ENCODE results near the gene MISP. TPM values are rescaled to one million over a fixed set of nuclear protein-coding genes. Genes with fewer than 3 reads are reported as not detected.
A peak's percentile ranks its signal among the peaks of the same experiment; 100 is the strongest.

The MISP gene
- total RNA-seq, 1 donor from 2014 or later, result not detected

- ATAC-seq, result no peak
- intact Hi-C loops (cut with micrococcal nuclease), result no loop called here
- DNase-seq, result no peak
Observed at GRCh38 chr19:763181-763580, 12.3 kb downstream of the MISP start.

- intact Hi-C loops (cut with micrococcal nuclease), result no loop called here
- DNase-seq (no peak), ATAC-seq (no peak)
Observed at GRCh38 chr19:763869-764268, 13.0 kb downstream of the MISP start.

DNA sequence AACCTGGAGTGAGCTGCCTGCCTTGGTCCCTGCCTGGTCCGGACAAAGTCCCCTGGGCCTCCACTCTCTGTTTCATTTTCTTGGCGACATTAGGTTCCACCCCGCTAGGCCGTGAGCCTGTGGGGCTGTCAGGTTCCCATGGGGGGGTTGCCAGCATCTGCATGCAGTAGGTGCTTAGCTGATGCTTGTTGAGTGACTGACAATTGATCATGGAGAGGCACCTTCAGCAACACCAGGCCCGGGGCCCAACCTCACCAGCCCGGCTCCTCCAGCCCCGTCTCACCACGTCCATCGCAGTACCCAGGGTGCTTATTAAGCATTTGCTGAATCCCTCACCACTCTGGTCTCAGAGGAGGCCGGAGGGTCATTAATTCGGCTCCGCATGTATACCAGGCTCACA lies 13.4 kb downstream of the MISP start:
- intact Hi-C loops (cut with micrococcal nuclease), result no loop called here
- ATAC-seq, result no peak
- DNase-seq, result no peak

DNA sequence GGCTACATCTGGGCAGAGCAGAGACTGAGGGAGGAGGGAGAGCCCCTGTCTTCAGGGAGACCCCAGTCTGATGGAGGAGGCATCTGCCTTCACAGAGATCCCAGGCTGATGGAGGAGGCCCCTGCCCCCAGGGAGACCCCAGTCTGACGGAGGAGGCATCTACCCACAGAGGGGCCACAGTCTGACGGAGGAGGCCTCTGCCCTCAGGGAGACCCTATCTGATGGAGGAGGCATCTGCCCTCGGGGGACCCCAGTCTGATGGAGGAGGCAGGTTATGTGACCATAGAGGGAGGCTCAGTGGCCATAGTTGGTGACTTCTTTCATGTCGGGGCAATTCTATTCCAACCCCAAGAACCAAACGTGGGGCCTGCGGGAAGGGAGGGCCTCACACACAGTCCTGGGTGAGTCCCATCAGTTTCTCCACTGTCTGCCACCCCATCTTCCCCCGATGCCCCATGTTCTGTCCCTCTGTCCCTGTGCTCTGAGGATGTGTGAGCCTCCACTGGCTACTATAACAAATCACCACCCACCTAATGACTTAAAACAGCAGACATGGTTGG lies 14.3 kb downstream of the MISP start:
- ATAC-seq, result no peak
- peak; percentile 16 for DNase-seq
- intact Hi-C loops (cut with micrococcal nuclease), result no loop called here

GRCh38 chr19:768424-768823 lies 17.5 kb downstream of the MISP start:
- ATAC-seq (no peak), DNase-seq (no peak)
- intact Hi-C loops (cut with micrococcal nuclease), result no loop called here

DNA sequence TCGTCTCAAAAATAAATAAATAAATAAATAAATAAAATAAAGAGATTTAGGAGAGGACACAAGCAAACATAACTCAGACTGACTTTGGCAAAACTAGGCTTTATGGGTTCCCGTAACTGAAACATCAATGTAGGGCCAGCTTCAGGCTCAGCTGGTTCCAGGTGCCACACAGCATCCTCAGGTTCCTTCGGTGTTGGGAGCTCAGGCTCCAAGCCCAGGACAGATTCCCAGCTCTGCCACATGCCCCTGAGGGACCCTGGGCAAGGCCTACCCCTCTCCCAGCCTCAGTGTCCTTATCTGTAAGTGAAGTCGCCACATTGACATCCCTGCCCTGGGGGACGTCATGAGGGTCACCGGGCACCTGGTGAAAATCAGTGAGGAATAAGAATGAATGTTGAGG lies 18.7 kb downstream of the MISP start:
- intact Hi-C loops (cut with micrococcal nuclease), result no loop called here
- DNase-seq (peak; percentile 13), ATAC-seq (no peak)

DNA sequence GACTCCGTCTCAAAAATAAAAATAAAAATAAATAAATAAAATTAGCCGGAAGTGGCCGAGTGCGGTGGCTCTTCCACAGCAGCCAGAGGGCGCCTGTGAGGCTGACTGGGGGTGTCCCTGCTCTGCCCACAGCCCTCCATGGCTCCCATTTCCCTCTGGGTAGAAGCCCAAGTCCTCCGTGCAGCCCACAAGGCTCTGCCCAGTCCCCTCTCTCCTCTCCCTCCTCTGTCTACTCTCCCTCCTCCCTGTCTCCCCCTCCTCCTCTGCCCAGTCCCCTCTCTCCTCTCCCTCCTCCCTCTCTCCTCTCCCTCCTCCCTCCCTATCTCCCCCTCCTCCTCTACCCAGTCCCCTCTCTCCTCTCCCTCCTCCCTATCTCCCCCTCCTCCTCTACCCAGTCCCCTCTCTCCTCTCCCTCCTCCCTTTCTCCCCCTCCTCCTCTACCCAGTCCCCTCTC lies 20.4 kb downstream of the MISP start:
- DNase-seq, result peak; percentile 55
- ATAC-seq, result peak; percentile 52
- intact Hi-C loops (cut with micrococcal nuclease), result no loop called here

GRCh38 chr19:772063-772462 lies 21.2 kb downstream of the MISP start:
- no peak for ATAC-seq
- intact Hi-C loops (cut with micrococcal nuclease), result no loop called here
- no peak for DNase-seq

- ATAC-seq, result no peak
- DNase-seq, result peak; percentile 25
- intact Hi-C loops (cut with micrococcal nuclease), result no loop called here
Observed at GRCh38 chr19:772730-773436, 22.0 kb downstream of the MISP start.

DNA sequence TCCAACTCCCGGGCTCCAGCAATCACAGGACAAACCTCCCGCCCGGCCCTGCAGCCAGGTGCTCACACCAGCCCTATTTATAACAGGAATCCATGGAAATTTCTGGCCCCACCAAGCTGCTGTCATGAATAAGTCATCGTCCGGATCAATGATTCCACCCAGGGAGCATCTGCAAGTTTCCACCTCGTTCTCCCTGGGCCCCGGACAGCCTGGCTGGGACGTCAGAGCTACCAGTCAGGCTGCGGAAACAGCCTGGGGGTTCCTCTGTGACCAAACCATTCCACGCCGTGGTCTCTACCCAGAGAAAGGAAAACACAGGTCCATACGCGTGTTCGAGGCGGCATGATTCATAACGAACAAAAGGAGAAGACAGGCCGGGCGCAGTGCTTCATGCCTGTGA lies 25.6 kb downstream of the MISP start:
- ATAC-seq (no peak), DNase-seq (peak; percentile 19)
- intact Hi-C loops (cut with micrococcal nuclease), result no loop called here

DNA sequence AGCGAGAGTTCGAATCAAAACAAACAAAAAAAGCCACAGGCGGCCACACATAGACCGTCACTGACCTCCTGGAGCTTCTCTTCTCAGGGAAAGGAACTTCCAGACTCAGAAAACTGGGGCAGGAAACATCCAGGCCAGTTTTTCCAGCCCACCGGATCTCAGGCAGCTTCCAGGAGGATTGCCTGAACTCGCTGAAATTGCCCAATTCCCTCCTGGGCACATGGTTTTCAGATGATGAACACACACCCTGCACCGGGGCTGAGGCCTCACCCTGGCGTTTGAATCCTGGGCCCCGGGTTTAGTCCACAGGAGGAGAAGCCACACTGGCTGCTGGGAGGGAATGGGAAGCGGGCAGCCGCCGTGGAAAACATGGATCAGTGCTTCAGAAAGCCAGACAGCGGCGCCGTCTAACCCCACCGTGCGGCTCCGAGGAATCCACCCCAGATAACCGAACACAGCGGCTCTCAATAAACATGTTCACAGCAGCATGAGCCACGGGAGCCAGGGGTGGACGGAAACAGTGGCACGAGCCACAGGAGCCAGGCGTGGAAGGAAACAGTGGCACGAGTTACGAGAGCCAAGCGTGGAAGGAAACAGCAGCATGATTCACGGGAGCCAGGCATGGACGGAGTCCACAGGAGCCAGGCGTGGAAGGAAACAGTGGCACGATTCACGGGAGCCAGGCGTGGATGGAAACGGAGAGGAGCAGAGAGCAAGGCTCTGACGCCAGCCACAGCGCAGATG lies 28.2 kb downstream of the MISP start:
- intact Hi-C loops (cut with micrococcal nuclease), result no loop called here
- DNase-seq, result peak; percentile 51
- peak; percentile 67 for ATAC-seq

GRCh38 chr19:780935-781334 lies 30.0 kb downstream of the MISP start:
- ATAC-seq, result no peak
- intact Hi-C loops (cut with micrococcal nuclease), result no loop called here
- DNase-seq, result peak; percentile 30

- intact Hi-C loops (cut with micrococcal nuclease), result no loop called here
- DNase-seq, result no peak
- ATAC-seq, result no peak
Observed at GRCh38 chr19:781800-782184, 30.9 kb downstream of the MISP start.

- ATAC-seq (peak; percentile 63), DNase-seq (no peak)
- intact Hi-C loops (cut with micrococcal nuclease), result no loop called here
Observed at GRCh38 chr19:782185-782877, 31.4 kb downstream of the MISP start.

- intact Hi-C loops (cut with micrococcal nuclease), result no loop called here
- peak; percentile 42 for ATAC-seq
- no peak for DNase-seq
Observed at GRCh38 chr19:782878-783668, 32.2 kb downstream of the MISP start.

GRCh38 chr19:784541-784940 lies 33.6 kb downstream of the MISP start:
- intact Hi-C loops (cut with micrococcal nuclease), result no loop called here
- no peak for ATAC-seq
- no peak for DNase-seq

GRCh38 chr19:787536-787935 lies 36.6 kb downstream of the MISP start:
- DNase-seq, result no peak
- intact Hi-C loops (cut with micrococcal nuclease), result no loop called here
- ATAC-seq, result no peak

- DNase-seq, result no peak
- intact Hi-C loops (cut with micrococcal nuclease), result no loop called here
- ATAC-seq, result no peak
Observed at GRCh38 chr19:788686-788982, 37.7 kb downstream of the MISP start.

DNA sequence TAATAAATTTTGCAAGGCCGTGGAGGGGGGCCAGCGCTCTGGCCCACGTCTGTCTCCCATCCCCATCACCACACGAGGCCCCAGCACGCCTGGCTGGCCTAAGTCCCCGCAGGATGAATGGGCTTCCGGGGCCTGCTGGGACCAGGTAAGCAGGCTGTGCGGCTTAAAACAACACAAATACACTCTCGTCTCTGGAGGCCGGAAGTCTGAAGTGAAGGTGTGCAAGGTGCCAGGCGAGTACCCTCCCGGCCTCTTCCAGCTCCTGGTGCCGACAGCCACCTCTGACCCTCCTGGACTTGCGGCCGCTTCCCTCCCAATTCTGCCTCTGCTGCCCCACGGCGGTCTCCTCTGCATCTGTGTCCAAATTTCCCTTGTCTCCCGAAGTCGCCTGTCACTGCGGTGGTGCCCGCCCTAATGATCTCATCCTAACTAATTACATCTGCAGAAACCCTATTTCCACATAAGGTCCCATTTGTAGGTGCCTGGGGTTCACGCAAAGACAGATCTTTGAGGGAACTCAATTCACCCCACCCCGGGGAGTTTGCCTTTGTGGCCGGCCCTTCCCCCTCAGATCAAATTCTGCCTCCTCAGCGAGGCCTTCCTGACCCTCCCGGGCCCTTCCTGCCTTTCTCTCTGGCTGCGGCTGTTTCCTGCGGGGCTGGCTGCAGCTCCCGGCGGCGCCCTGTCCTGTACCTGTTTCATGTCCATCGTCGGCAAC lies 38.2 kb downstream of the MISP start:
- DNase-seq, result no peak
- intact Hi-C loops (cut with micrococcal nuclease), result no loop called here
- peak; percentile 72 for ATAC-seq
